ENCODE results near the gene DOCK2. TPM values are rescaled to one million over a fixed set of nuclear protein-coding genes. Genes with fewer than 3 reads are reported as not detected.

DOCK2 gene
- total RNA-seq, 1 experiment from 2014 or later = 1.4 TPM

- ChIA-PET CTCF (no interaction called here), POLR2A (no interaction called here)
- ATAC-seq = peak; percentile 81
- peak; percentile 14; the same call in 1 of the 2 replicates for TF ChIP-seq TCF7L2 (IDR thresholded peaks at IDR 0.05; ENCODE audit: low read depth, low read length)
- TF ChIP-seq POLR2AphosphoS5 (IDR thresholded peaks at IDR 0.05; ENCODE audit: low read depth, low read length) = no peak
- no TSS peak for BruUV-seq (replicated peaks)
- H3K4me3 ChIP-seq (ENCODE audit: low read depth in 2 of 2, low read length in 2 of 2) = no peak overlapping the region
- in situ Hi-C loops (cut with HindIII; ENCODE audit: low pct_unique_long_range_greater_than_20kb, low sequenced_read_pairs) = no loop called here
- no peak for DNase-seq (ENCODE audit: low read depth, low spot score)
- no peaks in the 10 kb centered on the region for H3K9me3 ChIP-seq (ENCODE audit: control insufficient read depth, insufficient read depth, low read depth, low read length)
- H3K27me3 ChIP-seq (ENCODE audit: control insufficient read depth, insufficient read depth, low read length) = no peaks in the 10 kb centered on the region
- intact Hi-C loops (cut with micrococcal nuclease; ENCODE audit: unreplicated experiment) = no loop called here
- H3K4me1 ChIP-seq (ENCODE audit: control insufficient read depth, insufficient read depth, low read length) = peaks cover 14% of the 10 kb centered on the region
- no peaks in the 10 kb centered on the region for H3K36me3 ChIP-seq (ENCODE audit: control insufficient read depth, insufficient read depth, low read length)
- peak overlapping the region; percentile 54; the same call in 1 of the 2 replicates for H3K27ac ChIP-seq (ENCODE audit: low read length)
Measured at GRCh38 chr5:169668732-169669131, 31.7 kb downstream of the DOCK2 start.

- H3K27ac ChIP-seq (ENCODE audit: low read length) = no peak overlapping the region
- no peak for ATAC-seq
- in situ Hi-C loops (cut with HindIII; ENCODE audit: low pct_unique_long_range_greater_than_20kb, low sequenced_read_pairs) (no loop called here), intact Hi-C loops (cut with micrococcal nuclease; ENCODE audit: unreplicated experiment) (no loop called here)
- H3K9me3 ChIP-seq (ENCODE audit: control insufficient read depth, insufficient read depth, low read depth, low read length) = no peaks in the 10 kb centered on the region
- H3K36me3 ChIP-seq (ENCODE audit: control insufficient read depth, insufficient read depth, low read length) = no peaks in the 10 kb centered on the region
- H3K27me3 ChIP-seq (ENCODE audit: control insufficient read depth, insufficient read depth, low read length) = no peaks in the 10 kb centered on the region
- ChIA-PET CTCF (no interaction called here), POLR2A (no interaction called here)
- no TSS peak for BruUV-seq (replicated peaks)
- TF ChIP-seq TCF7L2 (IDR thresholded peaks at IDR 0.05; ENCODE audit: low read depth, low read length) = no peak
- no peak for TF ChIP-seq CTCF (IDR thresholded peaks at IDR 0.05)
- no peak for TF ChIP-seq REST (IDR thresholded peaks at IDR 0.05; ENCODE audit: insufficient read depth in 1 of 2, low read depth in 2 of 2, low read length in 1 of 2)
- no peak for TF ChIP-seq SIN3A (IDR thresholded peaks at IDR 0.05; ENCODE audit: borderline replicate concordance, insufficient read depth, low read depth, low read length)
- TF ChIP-seq POLR2AphosphoS5 (IDR thresholded peaks at IDR 0.05; ENCODE audit: low read depth, low read length) = no peak
- DNase-seq (ENCODE audit: low read depth, low spot score) = no peak
- H3K4me3 ChIP-seq (ENCODE audit: low read depth in 2 of 2, low read length in 2 of 2) = no peak overlapping the region
- peaks cover 14% of the 10 kb centered on the region for H3K4me1 ChIP-seq (ENCODE audit: control insufficient read depth, insufficient read depth, low read length)
Measured at GRCh38 chr5:169670769-169671525, 33.9 kb downstream of the DOCK2 start.

GRCh38 chr5:169682026-169682425 lies 45.0 kb downstream of the DOCK2 start:
- ATAC-seq (no peak), DNase-seq (ENCODE audit: low read depth, low spot score) (no peak)
- Histone ChIP-seq H3K36me3 (ENCODE audit: control insufficient read depth, insufficient read depth, low read length) (no peaks in the 10 kb centered on the region), H3K4me1 (ENCODE audit: control insufficient read depth, insufficient read depth, low read length) (no peaks in the 10 kb centered on the region), H3K27ac (ENCODE audit: low read length) (no peak overlapping the region), H3K4me3 (ENCODE audit: low read depth in 2 of 2, low read length in 2 of 2) (no peak overlapping the region), H3K27me3 (ENCODE audit: control insufficient read depth, insufficient read depth, low read length) (no peaks in the 10 kb centered on the region), H3K9me3 (ENCODE audit: control insufficient read depth, insufficient read depth, low read depth, low read length) (no peaks in the 10 kb centered on the region)
- intact Hi-C loops (cut with micrococcal nuclease; ENCODE audit: unreplicated experiment) = no loop called here
- ChIA-PET POLR2A (no interaction called here), CTCF (no interaction called here)
- BruUV-seq (replicated peaks) = no TSS peak
- no peak for TF ChIP-seq SIN3A (IDR thresholded peaks at IDR 0.05; ENCODE audit: borderline replicate concordance, insufficient read depth, low read depth, low read length)
- no peak for TF ChIP-seq POLR2AphosphoS5 (IDR thresholded peaks at IDR 0.05; ENCODE audit: low read depth, low read length)
- TF ChIP-seq TCF7L2 (IDR thresholded peaks at IDR 0.05; ENCODE audit: low read depth, low read length) = no peak
- no peak for TF ChIP-seq CTCF (IDR thresholded peaks at IDR 0.05)
- TF ChIP-seq REST (IDR thresholded peaks at IDR 0.05; ENCODE audit: insufficient read depth in 1 of 2, low read depth in 2 of 2, low read length in 1 of 2) = no peak
- in situ Hi-C loops (cut with HindIII; ENCODE audit: low pct_unique_long_range_greater_than_20kb, low sequenced_read_pairs) = no loop called here
